GM12873 (cell line): Measurements from ENCODE around the gene CEP70.

Source experiments
- TF ChIP-seq, protein P1 (sequence below): IDR thresholded peaks from 2 replicates; pipeline ENCODE4 v1.5.1; 2012; ENCODE audit warnings: low read depth, mild to moderate bottlenecking, moderate library complexity, low read length, control low read depth; ENCODE audit not compliant: insufficient read depth; ENCODE audit errors: missing control alignments

Gene CEP70

DNA sequence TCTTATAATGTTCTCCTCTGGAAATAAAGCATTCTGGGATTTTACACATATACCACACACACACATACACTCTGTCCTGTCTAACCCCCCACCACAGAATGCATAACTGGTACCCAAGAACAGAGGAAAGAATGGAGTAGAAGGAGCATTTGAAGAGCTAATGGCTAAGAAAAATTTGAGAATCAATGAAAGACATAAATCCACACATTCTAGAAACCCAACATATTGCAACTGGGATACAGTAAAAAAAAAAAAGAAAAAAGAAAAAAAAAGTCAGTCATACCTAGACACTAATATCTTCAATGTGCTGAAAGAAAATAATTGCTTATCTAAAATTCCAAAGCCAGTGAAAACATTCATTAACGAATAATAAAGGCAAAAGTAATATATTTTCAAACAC, 20.9 kb downstream of the CEP70 start:
- TF ChIP-seq, protein P1, sequence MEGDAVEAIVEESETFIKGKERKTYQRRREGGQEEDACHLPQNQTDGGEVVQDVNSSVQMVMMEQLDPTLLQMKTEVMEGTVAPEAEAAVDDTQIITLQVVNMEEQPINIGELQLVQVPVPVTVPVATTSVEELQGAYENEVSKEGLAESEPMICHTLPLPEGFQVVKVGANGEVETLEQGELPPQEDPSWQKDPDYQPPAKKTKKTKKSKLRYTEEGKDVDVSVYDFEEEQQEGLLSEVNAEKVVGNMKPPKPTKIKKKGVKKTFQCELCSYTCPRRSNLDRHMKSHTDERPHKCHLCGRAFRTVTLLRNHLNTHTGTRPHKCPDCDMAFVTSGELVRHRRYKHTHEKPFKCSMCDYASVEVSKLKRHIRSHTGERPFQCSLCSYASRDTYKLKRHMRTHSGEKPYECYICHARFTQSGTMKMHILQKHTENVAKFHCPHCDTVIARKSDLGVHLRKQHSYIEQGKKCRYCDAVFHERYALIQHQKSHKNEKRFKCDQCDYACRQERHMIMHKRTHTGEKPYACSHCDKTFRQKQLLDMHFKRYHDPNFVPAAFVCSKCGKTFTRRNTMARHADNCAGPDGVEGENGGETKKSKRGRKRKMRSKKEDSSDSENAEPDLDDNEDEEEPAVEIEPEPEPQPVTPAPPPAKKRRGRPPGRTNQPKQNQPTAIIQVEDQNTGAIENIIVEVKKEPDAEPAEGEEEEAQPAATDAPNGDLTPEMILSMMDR: no peak

DNA sequence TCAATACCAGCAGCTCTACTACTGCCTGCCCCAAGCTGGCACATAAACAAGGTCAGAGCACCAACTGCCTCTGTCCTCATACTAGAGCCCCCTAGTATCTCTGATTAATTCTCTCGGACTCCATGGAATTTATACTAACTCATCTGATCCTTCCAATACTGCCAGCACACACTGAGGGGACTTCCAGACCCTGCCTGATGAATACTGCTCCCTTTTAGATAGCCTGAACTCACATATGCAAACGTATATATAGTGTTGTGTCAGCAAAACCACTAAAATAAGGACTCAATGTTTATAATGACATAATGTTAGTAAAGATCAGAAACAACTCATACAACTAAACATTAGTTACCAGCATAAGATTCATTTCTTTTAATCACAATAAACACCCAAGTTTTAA, 25.0 kb downstream of the CEP70 start:
- TF ChIP-seq, protein P1: no peak

DNA sequence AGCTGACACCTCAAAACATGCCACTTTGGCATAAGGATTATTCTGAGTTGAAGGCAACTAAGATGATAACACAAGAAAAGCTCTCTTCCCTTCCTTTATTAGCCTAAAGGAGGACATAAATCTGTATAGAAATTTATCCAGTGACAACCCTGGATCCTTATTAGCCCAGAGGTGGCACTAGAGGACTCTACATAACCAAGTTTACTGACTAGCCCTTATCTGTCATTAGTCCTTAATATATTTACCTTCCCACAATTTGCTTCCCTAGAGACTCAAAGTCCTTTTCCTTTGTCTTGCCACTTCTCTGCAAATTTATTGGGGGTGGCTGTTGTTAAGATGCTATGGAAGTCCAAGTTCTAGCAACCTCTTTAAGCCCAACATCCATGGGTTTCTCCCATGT, 26.7 kb downstream of the CEP70 start:
- TF ChIP-seq, protein P1: peak; percentile 13

DNA sequence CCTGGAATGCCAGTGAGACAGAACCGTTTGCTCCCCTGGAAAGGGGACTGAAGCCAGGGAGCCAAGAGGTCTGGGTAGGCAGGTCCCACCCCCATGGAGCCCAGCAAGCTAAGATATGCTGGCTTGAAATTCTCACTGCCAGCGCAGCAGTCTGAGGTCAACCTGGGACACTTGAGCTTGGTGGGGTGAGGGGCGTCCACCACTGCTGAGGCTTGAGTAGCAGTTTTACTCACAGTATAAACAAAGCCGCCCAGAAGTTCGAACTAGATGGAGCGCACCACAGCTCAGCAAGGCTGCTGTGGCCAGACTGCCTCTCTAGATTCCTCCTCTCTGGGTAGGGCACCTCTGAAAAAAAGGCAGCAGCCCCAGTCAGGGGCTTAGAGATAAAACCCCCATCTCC, 33.6 kb downstream of the CEP70 start:
- TF ChIP-seq, protein P1: no peak

DNA sequence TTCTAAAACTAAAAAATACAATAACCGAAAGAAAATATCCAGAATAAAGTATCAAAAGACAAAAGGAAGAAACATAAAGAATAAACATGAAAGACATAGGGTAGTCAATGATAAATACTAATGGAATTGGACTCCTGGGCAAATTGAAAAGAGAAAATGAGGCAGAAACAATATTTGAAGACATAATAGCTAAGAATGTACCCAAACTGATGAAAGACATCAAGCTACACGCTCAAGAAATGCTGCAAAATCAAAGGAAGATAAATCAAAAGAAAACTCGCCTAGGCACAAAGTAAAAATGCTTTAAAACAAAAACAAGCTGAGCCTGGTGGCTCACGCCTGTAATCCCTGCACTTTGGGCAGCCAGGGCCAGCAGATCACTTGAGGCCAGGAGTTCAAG, 34.9 kb downstream of the CEP70 start:
- TF ChIP-seq, protein P1: no peak

DNA sequence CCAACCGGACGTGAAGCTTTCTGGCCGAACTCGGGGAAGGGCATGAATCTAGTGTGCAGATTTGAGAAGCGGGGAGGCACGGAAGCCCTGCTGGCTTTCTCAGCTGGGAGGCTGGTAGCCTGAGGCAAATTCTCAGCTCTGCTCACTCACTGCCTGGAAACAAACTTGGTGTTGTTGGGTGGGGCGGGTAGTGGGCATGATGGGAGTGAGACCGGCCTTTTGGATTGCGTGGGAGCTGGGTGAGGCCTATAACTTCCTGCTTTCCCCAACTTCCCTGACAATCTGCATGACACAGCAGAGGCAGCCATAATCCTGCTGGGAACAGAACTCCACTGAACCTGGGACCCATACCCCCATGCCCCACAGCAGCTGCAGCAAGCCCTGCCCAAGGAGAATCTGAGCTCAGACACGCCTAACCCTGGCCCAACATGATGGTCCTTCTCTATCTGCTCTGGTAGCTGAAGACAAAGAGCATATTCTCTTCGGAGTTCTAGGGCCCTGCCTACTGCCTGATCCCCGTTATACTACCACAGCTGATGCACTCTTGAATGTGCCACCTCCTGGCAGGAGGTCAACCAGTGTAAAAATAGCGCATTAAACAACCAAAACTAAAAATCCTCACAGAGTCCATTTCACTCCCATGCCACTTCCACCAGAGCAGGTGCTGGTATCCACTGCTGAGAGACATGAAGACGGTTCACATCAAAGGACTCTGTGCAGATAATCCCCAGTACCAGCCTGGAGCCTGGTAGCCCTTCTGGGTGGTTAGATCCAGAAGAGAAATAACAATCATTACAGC, 44.7 kb downstream of the CEP70 start:
- TF ChIP-seq, protein P1: no peak

DNA sequence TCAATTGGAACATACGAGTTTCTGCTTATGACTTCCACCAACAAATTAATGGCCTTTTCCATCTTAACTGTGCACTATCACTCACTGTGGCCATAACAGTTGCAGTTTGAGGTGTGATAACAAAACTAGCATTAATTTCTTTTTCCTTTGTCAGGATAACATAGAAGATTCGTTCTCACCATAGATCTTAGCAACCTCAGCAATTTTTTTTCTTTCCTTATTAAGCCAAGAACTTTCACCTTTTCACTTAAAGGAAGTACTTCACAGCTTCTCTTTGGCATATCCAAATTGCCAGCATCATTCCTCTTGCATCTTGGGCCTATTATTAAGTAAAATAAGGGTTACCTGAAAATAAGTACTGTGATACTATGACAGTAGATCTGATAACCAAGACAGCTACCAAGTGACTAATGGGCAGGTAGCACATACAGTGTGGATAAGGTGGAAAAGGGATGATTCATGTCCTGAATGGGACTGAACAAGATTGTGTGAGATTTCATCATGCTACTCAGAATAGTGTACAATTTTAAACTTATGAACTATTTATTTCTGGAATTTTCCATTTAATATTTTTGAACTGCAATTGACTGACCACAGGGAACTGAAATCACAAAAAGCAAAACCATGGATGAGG, 46.6 kb downstream of the CEP70 start:
- TF ChIP-seq, protein P1: no peak
